ENCODE data around the gene RNASE8. TPM values are rescaled to one million over a fixed set of nuclear protein-coding genes. Genes with fewer than 3 reads are reported as not detected.
A peak's percentile ranks its signal among the peaks of the same experiment; 100 is the strongest.
"Not testable (repeated sequence)": the region's sequence is repeated elsewhere in the genome, so short reads cannot be mapped to it uniquely, and the experiment has no call there.

Gene RNASE8
- not detected for polyA plus RNA-seq (2012; ENCODE audit: low read depth, missing spikeins)

GRCh38 chr14:21057803-21058675 is at the start of gene RNASE8:
RNASE8 (plus strand) TSS chr14:21057822; CDS start chr14:21057893, 71 bp downstream.
- no peak for FAIRE-seq
- no peak for DNase-seq (ENCODE audit: insufficient read length, low spot score)

GRCh38 chr14:21009721-21010120 is 47.9 kb upstream of the RNASE8 start:
- DNase-seq (ENCODE audit: insufficient read length, low spot score); FAIRE-seq: not testable (repeated sequence)

More at GRCh38 chr14:21057803-21058675, at the start of gene RNASE8:
- TF ChIP-seq POU2F2 (IDR thresholded peaks at IDR 0.05; ENCODE audit: low read depth, low read length): no peak
- TF ChIP-seq SPI1 (IDR thresholded peaks at IDR 0.05; ENCODE audit: low read depth, low read length): no peak
- TF ChIP-seq POLR2AphosphoS5 (IDR thresholded peaks at IDR 0.05; ENCODE audit: low read depth, low read length): no peak
- no peak for TF ChIP-seq PAX5 (IDR thresholded peaks at IDR 0.05; ENCODE audit: insufficient read depth, low read length, severe bottlenecking)
- TF ChIP-seq TAF1 (IDR thresholded peaks at IDR 0.05; ENCODE audit: low read depth, low read length): no peak
- no peak for TF ChIP-seq POLR2A (IDR thresholded peaks at IDR 0.05; ENCODE audit: low read depth, low read length)

GRCh38 chr14:21011136-21011535 is 46.5 kb upstream of the RNASE8 start:
- no peak for FAIRE-seq

GRCh38 chr14:21014761-21015190 is 42.8 kb upstream of the RNASE8 start:
- DNase-seq (ENCODE audit: insufficient read length, low spot score) (no peak), FAIRE-seq (peak; percentile 38)
- TF ChIP-seq TAF1 (IDR thresholded peaks at IDR 0.05; ENCODE audit: low read depth, low read length) (no peak), POLR2A (IDR thresholded peaks at IDR 0.05; ENCODE audit: low read depth, low read length) (no peak), PAX5 (IDR thresholded peaks at IDR 0.05; ENCODE audit: insufficient read depth, low read length, severe bottlenecking) (no peak), SPI1 (IDR thresholded peaks at IDR 0.05; ENCODE audit: low read depth, low read length) (no peak), POLR2AphosphoS5 (IDR thresholded peaks at IDR 0.05; ENCODE audit: low read depth, low read length) (no peak)

More at GRCh38 chr14:21011136-21011535, 46.5 kb upstream of the RNASE8 start:
- TF ChIP-seq SPI1 (IDR thresholded peaks at IDR 0.05; ENCODE audit: low read depth, low read length): no peak
- DNase-seq (ENCODE audit: insufficient read length, low spot score): no peak

GRCh38 chr14:21015312-21015711 is 42.3 kb upstream of the RNASE8 start:
- FAIRE-seq: no peak

GRCh38 chr14:21016413-21017190 is 41.0 kb upstream of the RNASE8 start:
- FAIRE-seq (no peak), DNase-seq (ENCODE audit: insufficient read length, low spot score) (no peak)
- TF ChIP-seq TAF1 (IDR thresholded peaks at IDR 0.05; ENCODE audit: low read depth, low read length): no peak
- no peak for TF ChIP-seq POU2F2 (IDR thresholded peaks at IDR 0.05; ENCODE audit: low read depth, low read length)
- TF ChIP-seq SPI1 (IDR thresholded peaks at IDR 0.05; ENCODE audit: low read depth, low read length): no peak
- TF ChIP-seq POLR2AphosphoS5 (IDR thresholded peaks at IDR 0.05; ENCODE audit: low read depth, low read length): no peak
- TF ChIP-seq POLR2A (IDR thresholded peaks at IDR 0.05; ENCODE audit: low read depth, low read length): no peak

More at GRCh38 chr14:21015312-21015711, 42.3 kb upstream of the RNASE8 start:
- TF ChIP-seq PAX5 (IDR thresholded peaks at IDR 0.05; ENCODE audit: insufficient read depth, low read length, severe bottlenecking): no peak
- no peak for TF ChIP-seq POLR2A (IDR thresholded peaks at IDR 0.05; ENCODE audit: low read depth, low read length)
- no peak for TF ChIP-seq SPI1 (IDR thresholded peaks at IDR 0.05; ENCODE audit: low read depth, low read length)
- DNase-seq (ENCODE audit: insufficient read length, low spot score): no peak

GRCh38 chr14:21017528-21018245 is 39.9 kb upstream of the RNASE8 start:
- DNase-seq (ENCODE audit: insufficient read length, low spot score): no peak
- TF ChIP-seq POU2F2 (IDR thresholded peaks at IDR 0.05; ENCODE audit: low read depth, low read length) (no peak), POLR2AphosphoS5 (IDR thresholded peaks at IDR 0.05; ENCODE audit: low read depth, low read length) (no peak), TAF1 (IDR thresholded peaks at IDR 0.05; ENCODE audit: low read depth, low read length) (no peak), POLR2A (IDR thresholded peaks at IDR 0.05; ENCODE audit: low read depth, low read length) (no peak), PAX5 (IDR thresholded peaks at IDR 0.05; ENCODE audit: insufficient read depth, low read length, severe bottlenecking) (no peak), SPI1 (IDR thresholded peaks at IDR 0.05; ENCODE audit: low read depth, low read length) (no peak)
- FAIRE-seq: no peak

GRCh38 chr14:21018286-21018685 is 39.3 kb upstream of the RNASE8 start:
- no peak for FAIRE-seq
- TF ChIP-seq PAX5 (IDR thresholded peaks at IDR 0.05; ENCODE audit: insufficient read depth, low read length, severe bottlenecking) (no peak), POLR2AphosphoS5 (IDR thresholded peaks at IDR 0.05; ENCODE audit: low read depth, low read length) (no peak), TAF1 (IDR thresholded peaks at IDR 0.05; ENCODE audit: low read depth, low read length) (no peak), SPI1 (IDR thresholded peaks at IDR 0.05; ENCODE audit: low read depth, low read length) (no peak), POLR2A (IDR thresholded peaks at IDR 0.05; ENCODE audit: low read depth, low read length) (no peak), POU2F2 (IDR thresholded peaks at IDR 0.05; ENCODE audit: low read depth, low read length) (no peak)
- DNase-seq (ENCODE audit: insufficient read length, low spot score): no peak

GRCh38 chr14:21018781-21019180 is 38.8 kb upstream of the RNASE8 start:
- DNase-seq (ENCODE audit: insufficient read length, low spot score): no peak
- TF ChIP-seq PAX5 (IDR thresholded peaks at IDR 0.05; ENCODE audit: insufficient read depth, low read length, severe bottlenecking) (no peak), TAF1 (IDR thresholded peaks at IDR 0.05; ENCODE audit: low read depth, low read length) (no peak), SPI1 (IDR thresholded peaks at IDR 0.05; ENCODE audit: low read depth, low read length) (no peak), POLR2A (IDR thresholded peaks at IDR 0.05; ENCODE audit: low read depth, low read length) (no peak), POLR2AphosphoS5 (IDR thresholded peaks at IDR 0.05; ENCODE audit: low read depth, low read length) (no peak), POU2F2 (IDR thresholded peaks at IDR 0.05; ENCODE audit: low read depth, low read length) (no peak)
- no peak for FAIRE-seq

Data from GM12891 (cell line).